Neural progenitor cell (in vitro differentiated cells): ENCODE results near the gene NRM.

ENCODE experiments used
- CTCF ChIP-seq: fragments of 200-600 bp; sonication (generic); IDR thresholded peaks from 2 replicates; pipeline ENCODE4 v1.5.1; 2017; ENCODE audit warnings: antibody characterized with exemption, mild to moderate bottlenecking
- EZH2phosphoT487 ChIP-seq: fragments of 200-600 bp; sonication (generic); IDR thresholded peaks from 2 replicates; pipeline ENCODE4 v1.6.1; 2017; ENCODE audit warnings: antibody characterized with exemption

GRCh38 chr6:30646450-30647241, 44.1 kb downstream of the NRM start, which contains the start of gene C6orf136:
- TF ChIP-seq CTCF (no peak), EZH2phosphoT487 (no peak)
